ENCODE measurements around the gene LENG1. TPM values are rescaled to one million over a fixed set of nuclear protein-coding genes. Genes with fewer than 3 reads are reported as not detected.

LENG1 gene
- total RNA-seq, 1 donor from 2014 or later, result 3.4 TPM

- peaks cover 17% of the 10 kb centered on the region for H3K36me3 Mint-ChIP-seq (ENCODE audit: low read depth, unreplicated experiment)
- no peak for DNase-seq (ENCODE audit: low spot score)
- no peak for TF ChIP-seq CTCF (IDR thresholded peaks at IDR 0.05; ENCODE audit: unreplicated experiment)
- no peak overlapping the region for H3K4me3 Mint-ChIP-seq (ENCODE audit: unreplicated experiment)
- no peaks in the 10 kb centered on the region for H3K9me3 Mint-ChIP-seq (ENCODE audit: unreplicated experiment)
- H3K27ac Mint-ChIP-seq (ENCODE audit: unreplicated experiment), result no peak overlapping the region
- H3K4me1 Mint-ChIP-seq (ENCODE audit: unreplicated experiment), result peaks cover 4% of the 10 kb centered on the region
- peaks cover 11% of the 10 kb centered on the region for H3K27me3 Mint-ChIP-seq (ENCODE audit: unreplicated experiment)
These were observed 29.9 kb downstream of the LENG1 start for GRCh38 chr19:54129617-54129996.

GRCh38 chr19:54128796-54129616 lies 30.5 kb downstream of the LENG1 start:
- no peak for TF ChIP-seq CTCF (IDR thresholded peaks at IDR 0.05; ENCODE audit: unreplicated experiment)
- DNase-seq (ENCODE audit: low spot score), result no peak
- peaks cover 6% of the 10 kb centered on the region for H3K27me3 Mint-ChIP-seq (ENCODE audit: unreplicated experiment)
- no peak overlapping the region for H3K4me3 Mint-ChIP-seq (ENCODE audit: unreplicated experiment)
- H3K4me1 Mint-ChIP-seq (ENCODE audit: unreplicated experiment), result no peaks in the 10 kb centered on the region
- H3K9me3 Mint-ChIP-seq (ENCODE audit: unreplicated experiment), result no peaks in the 10 kb centered on the region
- peaks cover 13% of the 10 kb centered on the region for H3K36me3 Mint-ChIP-seq (ENCODE audit: low read depth, unreplicated experiment)
- no peak overlapping the region for H3K27ac Mint-ChIP-seq (ENCODE audit: unreplicated experiment)

- Mint-ChIP-seq H3K27me3 (ENCODE audit: unreplicated experiment) (peaks cover 7% of the 10 kb centered on the region), H3K4me1 (ENCODE audit: unreplicated experiment) (no peaks in the 10 kb centered on the region), H3K9me3 (ENCODE audit: unreplicated experiment) (no peaks in the 10 kb centered on the region), H3K27ac (ENCODE audit: unreplicated experiment) (no peak overlapping the region), H3K36me3 (ENCODE audit: low read depth, unreplicated experiment) (peaks cover 13% of the 10 kb centered on the region), H3K4me3 (ENCODE audit: unreplicated experiment) (no peak overlapping the region)
- DNase-seq (ENCODE audit: low spot score), result no peak
- no peak for TF ChIP-seq CTCF (IDR thresholded peaks at IDR 0.05; ENCODE audit: unreplicated experiment)
These were observed 31.1 kb downstream of the LENG1 start for GRCh38 chr19:54128441-54128725.

- no peak overlapping the region for H3K27ac Mint-ChIP-seq (ENCODE audit: unreplicated experiment)
- TF ChIP-seq CTCF (IDR thresholded peaks at IDR 0.05; ENCODE audit: unreplicated experiment), result no peak
- H3K9me3 Mint-ChIP-seq (ENCODE audit: unreplicated experiment), result no peaks in the 10 kb centered on the region
- peaks cover 10% of the 10 kb centered on the region for H3K27me3 Mint-ChIP-seq (ENCODE audit: unreplicated experiment)
- H3K4me3 Mint-ChIP-seq (ENCODE audit: unreplicated experiment), result peak overlapping the region; percentile 59
- no peaks in the 10 kb centered on the region for H3K4me1 Mint-ChIP-seq (ENCODE audit: unreplicated experiment)
- DNase-seq (ENCODE audit: low spot score), result no peak
- H3K36me3 Mint-ChIP-seq (ENCODE audit: low read depth, unreplicated experiment), result peaks cover 16% of the 10 kb centered on the region
These were observed 31.7 kb downstream of the LENG1 start for GRCh38 chr19:54127688-54128440.

GRCh38 chr19:54125713-54126112 lies 33.8 kb downstream of the LENG1 start:
- H3K36me3 Mint-ChIP-seq (ENCODE audit: low read depth, unreplicated experiment), result peaks cover 27% of the 10 kb centered on the region
- H3K4me3 Mint-ChIP-seq (ENCODE audit: unreplicated experiment), result no peak overlapping the region

More at GRCh38 chr19:54125713-54126112, 33.8 kb downstream of the LENG1 start:
- Mint-ChIP-seq H3K4me1 (ENCODE audit: unreplicated experiment) (no peaks in the 10 kb centered on the region), H3K27ac (ENCODE audit: unreplicated experiment) (peak overlapping the region; percentile 30), H3K9me3 (ENCODE audit: unreplicated experiment) (no peaks in the 10 kb centered on the region), H3K27me3 (ENCODE audit: unreplicated experiment) (peaks cover 10% of the 10 kb centered on the region)
- no peak for DNase-seq (ENCODE audit: low spot score)
- TF ChIP-seq CTCF (IDR thresholded peaks at IDR 0.05; ENCODE audit: unreplicated experiment), result no peak
